H1 (cell line): ENCODE data around the gene KLHL5.

Source experiments
- CEBPB ChIP-seq: IDR thresholded peaks from 2 replicates; pipeline ENCODE4 v1.6.1; 2012; ENCODE audit warnings: low read depth, low read length
- CTCF ChIP-seq, 3 experiments: IDR thresholded peaks; 1 replicate in 2 of 3; 2 replicates in 1 of 3; pipeline versions ENCODE4 v1.5.1 to v1.6.1; 2011; ENCODE audit warnings: low read length in 3 of 3, mild to moderate bottlenecking in 3 of 3, inconsistent platforms in 2 of 3, low read depth in 1 of 3, moderate library complexity in 1 of 3; ENCODE audit not compliant: insufficient read depth in 1 of 3; ENCODE audit errors: control extremely low read depth in 1 of 3
- JUN ChIP-seq: IDR thresholded peaks from 2 replicates; pipeline ENCODE4 v1.6.1; 2011; ENCODE audit warnings: low read depth, mild to moderate bottlenecking, improper control_type of control experiment, low read length
- NRF1 ChIP-seq: IDR thresholded peaks from 2 replicates; pipeline ENCODE4 v1.6.1; 2011; ENCODE audit warnings: mild to moderate bottlenecking, low read depth, low read length, improper control_type of control experiment
- RAD21 ChIP-seq, 2 experiments: IDR thresholded peaks in 1 of 2; conservative IDR thresholded peaks in 1 of 2; 2 replicates each; pipeline ENCODE4 v1.6.1; 2011; ENCODE audit warnings: low read depth in 2 of 2, low read length in 2 of 2, improper control_type of control experiment in 1 of 2, inconsistent platforms in 1 of 2, mild to moderate bottlenecking in 1 of 2, moderate library complexity in 1 of 2
- SP2 ChIP-seq: IDR thresholded peaks from 2 replicates; pipeline ENCODE4 v1.6.1; 2012; ENCODE audit warnings: mild to moderate bottlenecking, low read length, inconsistent platforms
- TEAD4 ChIP-seq: IDR thresholded peaks from 2 replicates; pipeline ENCODE4 v1.6.1; 2012; ENCODE audit warnings: low read depth, low read length, inconsistent platforms, mixed read lengths

GRCh38 chr4:39046249-39046648 is 15.8 kb upstream of the KLHL5 start:
- TF ChIP-seq NRF1 (no peak), RAD21 (IDR thresholded peaks at IDR 0.05 in 1 of 2, conservative IDR thresholded peaks at IDR 0.05 in 1 of 2; ENCODE audit: low read depth in 2 of 2, low read length in 2 of 2) (no peak), JUN (no peak), CTCF (IDR thresholded peaks at IDR 0.05; ENCODE audit: control extremely low read depth in 1 of 3, insufficient read depth in 1 of 3, low read depth in 1 of 3, low read length in 3 of 3) (no peak), SP2 (no peak), TEAD4 (no peak), CEBPB (no peak)
